ENCODE results near the gene FSTL4.

Gene FSTL4

DNA sequence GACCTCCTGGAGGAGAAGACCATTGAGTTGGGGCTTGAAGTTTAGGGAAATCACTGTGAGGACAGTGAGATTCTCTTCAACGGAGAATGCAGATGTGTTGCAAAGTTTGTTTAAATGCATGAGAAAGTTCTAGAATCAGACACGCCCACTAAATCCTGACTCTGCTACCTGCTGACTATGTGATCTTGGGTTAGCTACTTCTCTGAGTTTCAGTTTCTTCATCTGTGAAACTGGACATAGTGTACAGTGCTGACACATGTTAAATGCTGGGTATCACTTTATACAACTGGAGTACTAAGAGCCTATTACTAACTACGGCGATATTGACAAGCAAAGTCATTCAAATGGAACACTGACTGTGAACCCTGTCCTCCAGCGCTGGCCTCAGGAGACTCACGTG, 305.1 kb downstream of the FSTL4 start:
- DNase-seq (ENCODE audit: low read depth, low spot score): no peak
- H3K4me3 ChIP-seq (ENCODE audit: low read length): no peak overlapping the region

DNA sequence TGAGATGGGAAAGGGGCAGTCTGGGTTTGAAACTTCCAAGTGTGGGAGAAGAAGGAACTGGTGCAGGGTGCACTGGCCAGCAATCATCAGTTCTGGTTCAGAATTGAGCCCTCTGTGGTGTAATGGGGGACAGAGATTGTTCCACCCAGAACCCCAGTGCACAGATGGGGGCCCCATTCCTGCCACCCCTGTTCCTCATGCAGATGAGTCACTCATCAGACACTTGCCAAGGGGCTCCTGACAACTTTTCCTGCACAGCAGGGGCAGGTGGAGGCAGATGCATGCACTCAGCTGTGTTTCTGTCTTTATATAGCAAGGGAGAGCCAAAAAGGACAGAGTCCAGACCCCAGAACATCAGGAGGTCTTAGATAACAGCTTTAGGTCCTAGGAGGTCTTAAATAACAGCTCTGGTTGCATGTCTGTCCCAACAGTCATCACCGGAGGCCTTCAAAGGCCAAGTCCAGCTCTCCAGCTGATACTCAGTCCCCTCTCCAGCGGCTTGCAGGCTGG, 307.6 kb downstream of the FSTL4 start:
- DNase-seq (ENCODE audit: low read depth, low spot score): no peak
- no peak overlapping the region for H3K4me3 ChIP-seq (ENCODE audit: low read length)

DNA sequence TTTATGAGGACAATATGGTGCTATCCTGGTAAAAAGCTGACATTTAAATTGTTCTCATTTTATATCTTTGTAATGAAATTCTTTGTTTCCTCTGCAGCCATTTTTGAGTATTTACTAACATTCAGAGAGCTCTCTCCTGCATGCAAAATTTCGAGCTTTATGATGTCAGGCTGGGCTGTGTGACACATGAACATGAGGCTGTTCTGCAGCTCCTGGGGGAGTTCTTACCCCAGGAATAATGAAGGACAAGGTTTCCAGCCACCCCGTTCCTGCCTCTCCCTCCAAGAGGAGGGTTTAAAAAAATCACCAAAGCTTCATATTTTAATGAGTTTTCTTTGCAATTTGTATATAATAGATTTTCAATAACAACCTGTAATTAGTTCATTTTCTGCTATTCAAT, 308.2 kb downstream of the FSTL4 start:
- DNase-seq (ENCODE audit: low read depth, low spot score): no peak
- H3K4me3 ChIP-seq (ENCODE audit: low read length): no peak overlapping the region

DNA sequence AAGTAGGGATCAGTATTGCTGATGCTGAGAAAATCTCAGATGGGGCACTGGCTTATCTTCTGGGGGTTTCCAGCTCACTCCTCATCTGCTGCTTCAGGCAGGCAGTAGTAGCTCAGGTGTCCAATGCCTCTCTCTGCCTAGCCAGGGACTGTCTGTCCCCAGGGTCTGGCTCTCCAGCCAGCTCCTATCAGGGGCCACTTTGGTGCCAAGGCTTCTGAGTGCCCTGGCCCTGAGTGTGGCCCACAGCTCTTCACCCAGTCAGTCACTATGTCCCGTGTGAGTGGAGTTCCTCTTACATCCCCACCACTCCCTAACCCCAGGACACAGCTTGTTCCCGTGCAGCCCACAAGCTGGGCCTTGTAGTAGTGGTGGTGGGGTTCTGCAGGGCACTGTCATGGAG, 309.0 kb downstream of the FSTL4 start:
- H3K4me3 ChIP-seq (ENCODE audit: low read length): no peak overlapping the region
- DNase-seq (ENCODE audit: low read depth, low spot score): no peak

DNA sequence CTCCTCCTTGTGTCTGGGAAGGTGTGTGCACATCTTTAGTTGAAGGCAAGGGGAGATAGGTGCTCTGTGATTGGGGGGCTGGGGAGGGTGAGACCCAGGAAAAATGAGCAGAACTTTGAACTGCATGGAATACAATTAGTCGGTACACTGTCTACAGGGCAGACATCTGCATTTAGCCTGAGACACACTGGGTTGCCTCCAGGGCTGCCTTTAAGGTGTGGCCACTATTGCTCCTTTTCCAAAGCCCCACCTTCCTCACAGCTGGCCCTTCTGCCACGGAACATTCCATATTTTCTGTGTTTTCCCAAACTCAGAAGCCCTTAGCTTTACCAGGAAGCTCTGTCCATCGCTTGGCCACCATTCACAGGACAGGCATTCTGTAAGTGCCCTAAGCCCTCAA, 312.6 kb downstream of the FSTL4 start:
- no peak for DNase-seq (ENCODE audit: low read depth, low spot score)
- H3K4me3 ChIP-seq (ENCODE audit: low read length): no peak overlapping the region

DNA sequence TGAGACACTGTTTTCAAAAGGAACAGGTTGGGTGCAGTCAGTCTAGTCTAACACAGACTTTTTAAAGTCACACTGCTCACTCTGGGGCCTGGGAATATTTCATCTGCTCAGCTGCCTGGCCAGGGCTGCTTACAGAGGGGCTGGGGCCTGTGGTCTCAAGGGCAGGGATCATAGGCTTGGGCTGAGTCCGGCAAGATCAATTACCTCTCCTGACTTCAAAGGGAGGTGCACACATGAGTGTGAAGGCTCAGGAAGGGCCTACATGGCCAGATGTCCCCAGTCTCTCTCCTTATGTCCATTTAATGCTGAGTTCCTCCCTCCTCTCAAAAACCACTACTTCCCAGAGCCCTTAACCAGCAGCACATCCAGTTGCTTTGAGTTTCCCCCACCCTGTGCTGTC, 313.3 kb downstream of the FSTL4 start:
- DNase-seq (ENCODE audit: low read depth, low spot score): no peak
- H3K4me3 ChIP-seq (ENCODE audit: low read length): no peak overlapping the region

DNA sequence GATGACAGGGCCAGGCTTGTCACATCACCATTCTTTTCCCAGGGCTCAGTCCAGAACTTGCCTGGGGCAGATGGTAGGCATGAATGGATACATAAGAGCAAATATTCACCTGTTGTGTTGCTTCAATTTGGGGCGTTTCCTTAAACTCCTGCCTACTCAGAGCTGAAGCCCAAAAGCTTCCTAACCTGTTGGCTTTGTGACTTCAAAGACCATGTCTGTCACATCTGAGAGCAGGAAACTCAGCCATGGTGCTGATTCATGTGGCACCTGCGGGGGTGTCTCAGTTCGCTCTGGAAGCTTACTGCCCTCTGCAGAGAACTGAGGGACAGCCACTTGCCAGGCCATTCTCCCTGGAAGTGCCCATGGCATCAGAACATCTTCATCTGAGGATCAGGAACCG, 313.9 kb downstream of the FSTL4 start:
- H3K4me3 ChIP-seq (ENCODE audit: low read length): no peak overlapping the region
- peak; percentile 64 for DNase-seq (ENCODE audit: low read depth, low spot score)

DNA sequence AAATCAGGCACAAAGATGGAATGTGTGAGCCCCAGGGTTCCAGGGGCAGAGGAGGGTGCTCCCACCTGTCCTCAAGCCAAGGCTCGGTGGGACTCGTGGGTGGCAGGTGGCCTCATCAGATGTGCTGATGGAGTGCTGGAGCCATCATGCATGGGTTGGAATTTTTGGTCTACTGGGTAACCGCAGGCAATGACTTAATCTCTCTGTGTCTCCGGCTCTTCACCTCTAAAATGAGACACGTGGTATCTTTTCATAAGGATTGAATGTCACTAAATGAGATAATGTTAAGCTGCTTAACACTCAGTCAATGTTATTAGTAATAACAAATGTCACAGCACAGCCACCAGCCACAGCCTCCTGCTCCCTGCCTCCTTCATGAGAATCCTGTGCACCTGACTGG, 315.0 kb downstream of the FSTL4 start:
- H3K4me3 ChIP-seq (ENCODE audit: low read length): no peak overlapping the region
- DNase-seq (ENCODE audit: low read depth, low spot score): no peak

DNA sequence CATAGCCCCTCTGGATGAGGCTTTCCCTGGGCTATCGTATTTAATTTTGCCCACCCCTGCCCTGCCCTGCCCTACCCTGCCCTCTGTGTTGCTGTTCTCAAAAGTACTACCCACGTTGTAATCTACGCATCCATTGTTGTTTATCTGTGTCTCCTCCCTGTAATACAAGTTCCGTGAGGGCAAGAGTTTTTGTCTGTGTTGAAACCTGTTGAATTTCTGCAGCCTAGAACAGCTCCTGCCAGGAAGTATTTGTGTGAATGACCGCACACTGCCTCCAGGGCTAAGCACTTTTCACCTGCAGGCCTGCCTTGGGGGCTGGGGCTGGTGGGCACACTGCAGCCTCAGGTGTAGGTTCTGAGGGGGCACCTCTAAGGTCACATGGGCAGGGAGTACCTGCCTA, 315.7 kb downstream of the FSTL4 start:
- no peak overlapping the region for H3K4me3 ChIP-seq (ENCODE audit: low read length)
- DNase-seq (ENCODE audit: low read depth, low spot score): no peak

DNA sequence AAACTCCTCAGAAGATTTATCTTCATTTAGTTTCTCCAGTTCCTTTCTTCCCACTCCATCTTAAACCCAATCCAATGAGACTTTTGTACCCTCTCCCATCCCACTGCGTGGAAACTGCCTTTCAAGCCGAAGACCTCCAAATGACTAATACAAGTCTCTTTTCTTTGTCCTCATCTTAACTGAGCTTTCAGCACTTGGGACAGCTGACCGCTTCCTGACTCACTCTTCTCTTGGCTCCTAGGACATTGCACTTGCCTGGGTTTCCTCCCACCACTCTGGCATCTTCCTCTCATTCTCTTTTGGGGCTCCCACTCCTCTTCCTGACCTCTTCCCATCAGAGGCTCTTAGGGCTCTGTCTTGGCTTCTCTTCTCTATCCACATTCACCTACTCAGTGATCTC, 316.8 kb downstream of the FSTL4 start:
- no peak for DNase-seq (ENCODE audit: low read depth, low spot score)
- H3K4me3 ChIP-seq (ENCODE audit: low read length): no peak overlapping the region

DNA sequence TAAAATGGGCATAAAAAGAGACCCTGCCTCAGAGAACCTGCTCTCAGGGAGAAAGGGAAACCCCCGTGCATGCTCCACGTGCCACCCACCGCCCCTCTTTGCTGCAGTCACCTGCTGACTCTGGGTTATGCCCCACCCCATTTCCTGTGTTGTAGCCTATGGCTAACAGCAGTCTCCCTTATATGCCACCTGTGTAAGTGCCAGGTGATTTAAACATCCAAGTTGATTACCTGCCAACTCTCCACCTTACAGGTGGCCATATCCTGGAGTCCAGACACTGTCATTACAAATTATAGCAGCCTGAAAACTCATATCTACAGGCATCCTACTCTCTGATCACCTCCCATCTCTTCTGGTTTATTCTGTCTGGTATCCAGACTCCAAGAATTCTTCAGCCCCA, 318.0 kb downstream of the FSTL4 start:
- DNase-seq (ENCODE audit: low read depth, low spot score): no peak
- no peak overlapping the region for H3K4me3 ChIP-seq (ENCODE audit: low read length)

DNA sequence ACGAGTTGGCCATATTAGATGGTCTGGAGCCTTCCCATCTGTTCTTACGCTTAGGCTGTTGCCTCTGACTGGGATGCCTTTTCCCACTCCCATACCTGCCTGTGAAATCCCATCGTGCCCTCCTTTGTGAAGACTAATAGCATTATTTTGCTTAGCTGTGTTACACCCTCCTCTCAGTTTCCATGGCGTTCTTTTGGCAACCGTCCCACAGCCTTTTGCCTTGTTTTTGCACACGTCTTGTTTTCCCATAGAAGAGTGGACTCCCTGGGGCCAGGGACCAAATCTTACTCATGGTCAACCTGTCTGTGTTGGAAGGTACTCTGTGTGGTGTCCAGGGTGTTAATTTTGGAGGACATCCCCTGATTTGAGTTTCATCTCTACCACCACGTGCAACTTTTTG, 318.4 kb downstream of the FSTL4 start:
- H3K4me3 ChIP-seq (ENCODE audit: low read length): no peak overlapping the region
- no peak for DNase-seq (ENCODE audit: low read depth, low spot score)

DNA sequence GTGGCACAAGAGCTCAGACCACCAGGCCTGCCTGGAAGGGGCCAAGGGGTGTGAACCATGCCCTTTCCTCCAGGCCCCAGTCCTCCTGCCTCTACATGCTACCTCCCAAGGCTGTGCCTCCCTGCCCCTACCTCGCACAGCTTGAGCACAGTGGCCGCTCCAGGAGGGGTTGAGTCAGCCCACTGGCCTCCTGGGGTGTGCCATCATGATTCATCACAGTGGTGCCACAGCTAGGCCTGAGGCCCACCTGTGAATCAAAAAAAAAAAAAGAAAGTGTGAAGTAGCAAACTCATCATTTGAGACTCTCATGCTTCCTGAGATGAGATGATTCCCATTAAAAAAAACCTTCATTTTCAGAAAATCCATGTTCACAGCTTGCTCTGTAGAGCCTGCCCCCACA, 320.0 kb downstream of the FSTL4 start:
- no peak overlapping the region for H3K4me3 ChIP-seq (ENCODE audit: low read length)
- DNase-seq (ENCODE audit: low read depth, low spot score): no peak

DNA sequence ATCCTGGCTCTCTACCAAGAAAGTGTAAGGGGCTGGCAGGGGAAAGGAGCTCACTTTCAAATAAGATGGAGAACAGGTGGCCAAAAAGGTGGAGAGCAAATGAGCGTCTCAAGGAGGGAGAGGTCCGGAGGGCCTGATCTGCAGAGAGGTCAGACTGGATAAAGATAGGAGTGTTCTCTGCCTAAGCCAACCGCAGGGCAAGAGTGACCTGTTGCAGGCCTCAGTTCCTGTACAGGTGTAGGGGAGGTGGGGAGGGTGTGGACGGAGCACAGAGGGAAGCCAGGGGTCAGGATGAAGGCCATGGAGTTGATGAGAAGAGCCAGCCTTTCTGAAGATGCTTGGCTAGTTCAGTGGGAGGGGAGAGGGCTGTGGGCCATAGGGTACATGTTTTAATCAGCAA, 320.8 kb downstream of the FSTL4 start:
- H3K4me3 ChIP-seq (ENCODE audit: low read length): no peak overlapping the region
- no peak for DNase-seq (ENCODE audit: low read depth, low spot score)

DNA sequence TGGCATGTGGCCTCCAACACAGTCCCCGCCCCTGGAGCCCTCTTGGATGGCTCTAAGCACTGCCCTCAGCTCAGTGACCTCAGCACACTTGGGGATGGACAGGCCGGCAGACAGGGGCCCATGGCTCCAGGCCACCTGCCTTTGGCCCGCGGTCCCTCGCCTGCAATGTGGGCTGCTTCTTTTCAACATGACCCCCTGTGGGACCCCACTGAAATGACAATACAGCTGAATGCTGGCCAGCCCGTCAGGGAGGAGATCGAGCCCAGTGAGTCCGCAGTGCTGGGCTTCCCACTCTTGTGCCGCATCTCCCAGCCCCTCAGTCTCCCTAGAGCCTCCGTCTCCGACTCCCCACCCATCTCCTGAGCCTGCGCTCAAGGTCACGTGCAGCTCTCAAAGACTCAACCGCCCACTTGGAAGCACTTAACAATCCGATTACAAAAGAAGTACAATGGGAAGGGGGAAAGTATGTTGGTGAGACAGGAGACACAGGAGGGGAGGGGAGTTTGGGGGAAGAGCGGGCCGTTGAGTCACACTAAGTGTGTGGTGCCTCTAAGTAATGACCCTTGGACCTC, 321.6 kb downstream of the FSTL4 start:
- H3K4me3 ChIP-seq (ENCODE audit: low read length): no peak overlapping the region
- DNase-seq (ENCODE audit: low read depth, low spot score): no peak

DNA sequence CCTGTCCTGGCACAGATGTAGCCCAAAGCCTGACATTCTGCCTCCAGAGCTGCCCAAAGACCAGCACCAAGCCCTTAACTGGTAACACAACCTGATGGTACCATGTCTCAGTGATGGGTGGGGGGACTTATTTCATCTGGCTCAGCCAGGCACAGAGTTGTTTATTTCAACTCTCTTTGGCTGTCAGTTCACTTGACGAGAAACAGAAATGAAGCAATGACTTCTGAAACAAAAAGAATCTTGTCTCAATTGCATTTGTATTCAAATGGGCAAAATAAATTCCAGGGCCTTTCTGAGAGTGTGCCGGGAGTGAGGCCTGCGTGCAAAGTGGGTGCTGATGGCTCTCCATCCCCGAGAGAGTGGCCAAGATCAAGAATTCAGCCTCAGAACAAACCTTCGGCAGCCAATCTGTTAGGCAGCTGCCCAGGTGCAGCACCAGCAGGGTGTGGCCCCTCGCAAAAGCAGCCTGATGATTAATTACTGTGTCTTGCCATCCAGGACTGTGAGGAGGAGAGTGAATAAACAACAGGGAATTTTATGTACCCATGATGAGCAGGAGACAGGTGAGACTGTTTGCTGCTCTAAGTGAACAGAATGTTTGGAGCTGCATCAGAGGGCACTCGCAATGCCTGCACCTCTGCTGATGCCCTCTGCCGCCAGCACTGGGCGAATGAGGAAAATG, 322.5 kb downstream of the FSTL4 start:
- no peak overlapping the region for H3K4me3 ChIP-seq (ENCODE audit: low read length)
- DNase-seq (ENCODE audit: low read depth, low spot score): no peak

DNA sequence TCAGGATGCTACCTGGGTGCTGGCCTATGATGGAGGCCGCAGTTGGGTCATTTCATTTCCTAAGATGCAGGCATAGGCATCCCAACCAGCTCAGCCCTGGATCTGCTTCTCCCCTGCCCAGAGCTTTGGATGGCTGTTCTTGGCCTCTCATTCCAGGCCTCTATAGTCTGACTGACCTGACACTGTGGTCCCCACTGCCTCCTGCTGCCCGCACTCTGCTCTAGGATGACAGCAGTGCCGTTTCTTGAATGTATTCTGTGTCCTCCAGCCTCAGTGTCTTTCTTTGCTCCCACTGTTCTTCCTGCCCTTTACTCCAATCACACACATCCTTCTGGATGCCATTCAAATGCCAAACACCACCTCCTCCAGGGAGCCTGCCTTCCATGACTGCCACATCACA, 324.8 kb downstream of the FSTL4 start:
- no peak for DNase-seq (ENCODE audit: low read depth, low spot score)
- H3K4me3 ChIP-seq (ENCODE audit: low read length): no peak overlapping the region

DNA sequence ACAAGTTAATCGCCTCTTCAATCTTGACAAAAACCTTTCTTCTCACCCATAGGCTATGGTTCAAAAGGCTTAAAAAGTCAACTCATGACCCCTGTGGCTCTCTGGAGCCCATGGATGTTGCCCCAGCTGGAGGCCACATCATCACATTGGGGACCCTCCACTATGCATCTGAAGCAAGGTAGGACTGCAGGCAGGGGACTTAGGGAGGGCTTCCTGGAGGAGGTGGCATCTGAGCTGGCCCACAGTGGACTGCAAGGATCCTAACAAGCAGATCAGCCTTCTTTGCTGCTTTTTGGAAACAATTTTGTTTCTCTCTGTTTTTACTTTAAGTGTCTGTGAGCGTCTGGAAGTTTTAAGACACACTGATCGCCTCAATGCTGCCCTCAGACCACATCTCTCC, 325.9 kb downstream of the FSTL4 start:
- DNase-seq (ENCODE audit: low read depth, low spot score): no peak
- H3K4me3 ChIP-seq (ENCODE audit: low read length): no peak overlapping the region

DNA sequence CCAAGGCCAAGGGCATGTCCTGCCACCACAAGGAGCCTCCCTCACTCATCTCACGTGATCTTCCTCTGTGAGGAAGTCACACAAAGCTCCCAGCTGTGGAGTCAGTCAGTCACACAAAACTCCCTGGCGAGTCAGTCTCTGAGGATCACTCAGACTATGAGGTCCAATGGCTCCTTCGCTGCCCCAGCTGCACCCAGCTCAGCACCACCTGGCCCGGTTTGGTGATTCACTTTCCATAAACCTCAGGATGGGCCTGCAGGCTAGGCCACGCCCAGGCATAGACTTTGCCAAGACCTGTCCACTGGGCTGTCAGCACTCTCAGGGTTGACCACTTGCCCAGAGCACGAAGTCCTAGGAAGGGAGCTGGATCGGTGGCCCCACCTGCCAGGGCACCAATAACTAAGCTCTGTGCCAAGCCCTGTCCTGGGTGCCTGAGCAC, 326.7 kb downstream of the FSTL4 start:
- no peak for DNase-seq (ENCODE audit: low read depth, low spot score)
- H3K4me3 ChIP-seq (ENCODE audit: low read length): no peak overlapping the region

DNA sequence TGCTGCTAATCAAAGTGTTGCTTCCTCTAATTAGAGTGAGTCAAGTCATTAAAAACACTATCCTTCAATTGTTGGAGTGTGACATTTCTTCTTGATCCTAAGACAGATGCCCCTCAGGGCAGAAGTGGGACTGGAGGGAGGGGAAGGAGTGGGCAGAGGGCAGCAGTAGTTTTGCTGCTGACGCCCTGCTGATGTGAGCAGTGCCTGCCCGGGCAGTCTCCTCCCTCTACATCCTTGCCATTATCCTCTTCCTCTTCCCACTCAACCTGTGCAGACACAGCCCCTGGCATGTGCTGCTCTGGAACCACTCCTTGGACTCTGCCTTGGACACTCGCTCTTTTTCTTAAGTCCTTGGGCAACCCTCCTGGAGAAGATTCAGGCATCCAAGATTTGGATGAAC, 328.0 kb downstream of the FSTL4 start:
- H3K4me3 ChIP-seq (ENCODE audit: low read length): no peak overlapping the region

DNA sequence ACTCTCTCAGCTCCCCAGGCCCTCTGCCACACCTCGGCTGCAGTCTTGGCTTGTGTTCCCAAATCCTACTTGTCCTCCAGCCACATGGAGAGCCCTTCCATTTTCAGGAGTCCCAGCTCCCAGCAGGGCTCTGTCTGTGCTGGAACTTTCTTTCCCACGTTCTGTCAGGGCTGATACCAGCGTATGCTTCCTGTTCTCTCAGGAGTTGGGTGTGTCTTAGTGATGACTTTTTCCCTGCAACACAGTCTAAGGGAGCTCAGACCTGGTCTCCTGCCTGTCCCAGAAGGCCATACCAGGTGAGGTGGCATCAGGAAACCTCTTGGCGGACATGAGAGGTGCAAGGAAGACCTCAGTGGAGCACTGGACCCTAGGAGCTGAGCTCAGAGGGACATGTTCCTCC, 334.0 kb downstream of the FSTL4 start:
- no peak overlapping the region for H3K4me3 ChIP-seq (ENCODE audit: low read length)
- DNase-seq (ENCODE audit: low read depth, low spot score): no peak

More for the DNA sequence above, 328.0 kb downstream of the FSTL4 start:
- DNase-seq (ENCODE audit: low read depth, low spot score): no peak
